ENCODE data around the gene TPD52L1. TPM values are rescaled to one million over a fixed set of nuclear protein-coding genes. Genes with fewer than 3 reads are reported as not detected.

The TPD52L1 gene
- total RNA-seq, 4 donors from 2014 or later: 123 to 234 (median 175) TPM

DNA sequence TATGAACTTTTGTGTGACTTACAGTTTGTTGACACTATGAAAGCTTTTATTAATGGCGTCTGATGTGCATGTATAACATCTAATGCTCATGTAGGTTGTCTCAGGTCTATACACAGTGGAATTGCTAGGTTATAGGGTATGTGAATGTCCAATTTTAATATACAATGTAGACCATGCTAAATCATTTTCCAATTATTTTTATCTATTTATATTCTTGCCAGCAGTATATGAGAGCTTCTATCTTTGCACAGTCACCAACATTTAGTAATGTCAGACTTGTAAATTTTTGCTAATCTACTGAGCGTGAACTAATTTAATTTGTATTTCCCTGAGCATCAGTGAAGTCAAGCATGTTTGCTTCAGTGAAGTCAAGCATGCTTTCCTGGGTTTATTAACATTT, 64.4 kb downstream of the TPD52L1 start:
- no peak for TF ChIP-seq POLR2A (IDR thresholded peaks at IDR 0.05)
- TF ChIP-seq, protein P1, sequence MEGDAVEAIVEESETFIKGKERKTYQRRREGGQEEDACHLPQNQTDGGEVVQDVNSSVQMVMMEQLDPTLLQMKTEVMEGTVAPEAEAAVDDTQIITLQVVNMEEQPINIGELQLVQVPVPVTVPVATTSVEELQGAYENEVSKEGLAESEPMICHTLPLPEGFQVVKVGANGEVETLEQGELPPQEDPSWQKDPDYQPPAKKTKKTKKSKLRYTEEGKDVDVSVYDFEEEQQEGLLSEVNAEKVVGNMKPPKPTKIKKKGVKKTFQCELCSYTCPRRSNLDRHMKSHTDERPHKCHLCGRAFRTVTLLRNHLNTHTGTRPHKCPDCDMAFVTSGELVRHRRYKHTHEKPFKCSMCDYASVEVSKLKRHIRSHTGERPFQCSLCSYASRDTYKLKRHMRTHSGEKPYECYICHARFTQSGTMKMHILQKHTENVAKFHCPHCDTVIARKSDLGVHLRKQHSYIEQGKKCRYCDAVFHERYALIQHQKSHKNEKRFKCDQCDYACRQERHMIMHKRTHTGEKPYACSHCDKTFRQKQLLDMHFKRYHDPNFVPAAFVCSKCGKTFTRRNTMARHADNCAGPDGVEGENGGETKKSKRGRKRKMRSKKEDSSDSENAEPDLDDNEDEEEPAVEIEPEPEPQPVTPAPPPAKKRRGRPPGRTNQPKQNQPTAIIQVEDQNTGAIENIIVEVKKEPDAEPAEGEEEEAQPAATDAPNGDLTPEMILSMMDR (IDR thresholded peaks at IDR 0.05): no peak
- no peak for DNase-seq (ENCODE audit: low spot score in 2 of 2)
- 87 to 91% methylated on average over 2 of the region's 2 CpGs for WGBS, 2 donors
- intact Hi-C loops (cut with DNase I; ENCODE audit: low total_unique reads): no loop called here
- H3K4me3 ChIP-seq (ENCODE audit: low read depth, poor library complexity, severe bottlenecking): no peak overlapping the region

DNA sequence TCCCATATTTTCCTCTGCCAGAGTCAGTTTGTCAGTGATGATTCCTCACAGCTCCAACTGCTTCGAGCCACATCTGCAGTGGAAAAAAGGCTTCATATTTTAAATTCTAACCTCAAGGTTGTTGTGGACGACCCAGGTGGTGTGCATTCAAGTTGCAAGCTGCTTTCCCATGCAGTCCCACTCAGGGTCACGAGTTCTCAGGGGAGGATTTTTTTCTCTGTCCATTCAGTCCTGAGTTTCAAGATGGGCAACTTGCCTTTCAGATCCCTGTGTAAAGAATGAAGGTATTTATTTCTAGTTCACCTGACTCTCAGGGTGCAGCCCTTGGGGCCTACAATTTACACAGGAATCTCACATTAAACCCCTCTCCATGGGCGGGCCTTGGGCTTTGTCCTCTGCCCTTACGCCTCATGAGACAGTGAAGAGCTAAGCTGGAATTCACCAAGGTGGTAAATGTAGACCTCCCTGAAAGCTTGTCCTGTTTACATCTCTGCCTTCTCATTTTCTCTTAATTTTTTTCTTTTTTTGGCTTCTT, 65.9 kb downstream of the TPD52L1 start:
- DNase-seq (ENCODE audit: low spot score in 2 of 2): no peak
- no peak overlapping the region for H3K4me3 ChIP-seq (ENCODE audit: low read depth, poor library complexity, severe bottlenecking)
- intact Hi-C loops (cut with DNase I; ENCODE audit: low total_unique reads): no loop called here
- no peak for TF ChIP-seq POLR2A (IDR thresholded peaks at IDR 0.05)
- TF ChIP-seq, protein P1 (IDR thresholded peaks at IDR 0.05): no peak
- 89 to 90% methylated on average over 5 of the region's 5 CpGs for WGBS, 2 donors

DNA sequence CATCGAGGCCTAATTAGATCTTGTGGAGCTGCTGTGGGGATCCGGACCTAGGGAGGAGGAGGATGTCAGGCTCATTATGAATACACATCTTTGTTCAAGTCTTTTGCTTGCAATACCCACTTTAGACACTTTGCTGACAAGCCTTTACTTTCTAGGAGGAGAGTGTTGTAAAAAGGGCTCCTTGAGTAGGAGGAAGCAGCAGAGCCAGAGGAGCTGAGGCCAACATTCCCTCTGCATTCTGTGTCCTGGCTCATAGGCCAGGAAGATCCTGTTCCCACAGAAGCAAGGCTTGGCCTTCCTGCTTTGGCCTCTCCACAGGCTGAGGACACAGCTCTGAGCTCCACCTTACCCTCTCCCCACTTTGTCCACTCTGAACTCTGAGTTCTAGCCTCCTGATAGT, 67.1 kb downstream of the TPD52L1 start:
- 61 to 70% methylated on average over 2 of the region's 2 CpGs for WGBS, 2 donors
- TF ChIP-seq POLR2A (IDR thresholded peaks at IDR 0.05): no peak
- TF ChIP-seq, protein P1 (IDR thresholded peaks at IDR 0.05): no peak
- no peak for DNase-seq (ENCODE audit: low spot score in 2 of 2)
- H3K4me3 ChIP-seq (ENCODE audit: low read depth, poor library complexity, severe bottlenecking): no peak overlapping the region
- intact Hi-C loops (cut with DNase I; ENCODE audit: low total_unique reads): no loop called here

DNA sequence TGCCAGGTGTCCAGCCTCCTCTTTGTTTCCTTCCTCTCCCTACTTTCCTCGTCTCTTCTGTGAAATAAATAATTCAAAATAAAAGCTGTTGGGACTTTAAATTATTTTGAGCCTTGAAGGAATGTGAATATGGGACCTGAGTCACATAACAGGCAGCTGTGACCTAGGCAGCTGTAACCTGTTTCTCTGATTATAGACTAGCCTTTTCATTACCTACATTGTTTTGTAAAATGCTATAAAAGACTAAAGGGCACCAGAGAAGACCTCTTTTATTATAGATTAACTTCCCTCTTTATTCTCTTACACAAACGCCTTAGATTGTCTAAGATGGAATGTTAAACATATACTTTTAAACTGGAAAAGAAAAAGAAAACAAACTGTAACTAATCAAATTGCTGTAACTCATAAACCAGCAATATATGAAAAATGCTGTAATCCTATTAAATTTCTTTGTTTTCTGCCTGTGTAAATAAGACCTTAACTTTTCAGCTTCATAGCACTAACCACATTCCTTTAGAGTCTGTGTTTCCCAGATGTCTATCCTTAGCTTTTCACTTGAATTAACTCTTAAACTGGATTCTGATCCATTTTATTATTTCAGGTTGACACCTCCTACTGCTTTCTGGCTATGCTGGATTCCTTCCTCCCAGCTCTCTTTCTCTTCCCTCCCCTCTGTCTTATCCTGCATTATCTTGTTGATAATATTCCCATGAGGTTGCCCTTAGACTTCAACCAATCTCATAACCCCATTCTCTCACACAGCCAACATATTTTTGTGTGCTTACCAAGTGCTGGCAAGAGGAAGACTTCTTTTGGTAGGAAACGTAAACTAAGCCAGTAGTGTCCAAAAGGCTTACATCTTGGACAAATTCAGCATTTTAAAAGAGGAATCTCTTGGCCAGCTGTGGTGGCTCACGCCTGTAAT, 69.2 kb downstream of the TPD52L1 start:
- no peak overlapping the region for H3K4me3 ChIP-seq (ENCODE audit: low read depth, poor library complexity, severe bottlenecking)
- DNase-seq (ENCODE audit: low spot score in 2 of 2): no peak
- no peak for TF ChIP-seq POLR2A (IDR thresholded peaks at IDR 0.05)
- TF ChIP-seq, protein P1 (IDR thresholded peaks at IDR 0.05): no peak
- intact Hi-C loops (cut with DNase I; ENCODE audit: low total_unique reads): no loop called here
- WGBS, 2 donors: 70 to 80% methylated on average over 4 of the region's 4 CpGs

DNA sequence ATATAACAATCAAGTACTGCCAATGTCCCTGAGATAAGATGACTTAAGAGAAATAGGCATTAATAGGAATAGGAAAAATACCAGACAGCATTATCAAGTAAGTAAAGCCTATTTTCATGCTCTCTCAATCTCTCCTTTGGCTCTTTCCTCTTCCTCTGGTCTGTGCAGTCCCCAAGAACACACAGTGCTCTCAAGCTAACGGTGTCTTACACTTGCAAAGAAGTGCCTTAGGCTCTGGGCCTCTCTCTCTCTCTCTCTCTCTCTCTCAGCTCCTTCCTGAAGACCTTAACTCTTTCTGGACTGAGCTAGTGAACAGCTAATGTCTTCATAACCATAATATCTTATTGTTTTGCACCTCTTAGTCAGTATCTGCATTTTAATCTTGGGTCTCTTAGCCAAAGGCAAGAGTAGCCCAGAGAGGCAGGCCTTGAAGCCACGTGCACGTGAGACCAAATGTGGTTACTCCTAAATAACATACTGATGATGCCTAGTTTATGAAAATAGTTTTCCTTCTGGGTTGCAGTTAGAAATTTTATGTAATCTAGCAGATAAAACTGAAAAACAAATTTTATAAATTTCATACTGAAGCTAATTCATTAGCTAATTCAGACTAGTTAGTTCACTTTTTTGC, 70.8 kb downstream of the TPD52L1 start:
- no peak overlapping the region for H3K4me3 ChIP-seq (ENCODE audit: low read depth, poor library complexity, severe bottlenecking)
- intact Hi-C loops (cut with DNase I; ENCODE audit: low total_unique reads): no loop called here
- DNase-seq (ENCODE audit: low spot score in 2 of 2): no peak
- 45 to 48% methylated on average over 3 of the region's 3 CpGs for WGBS, 2 donors
- no peak for TF ChIP-seq POLR2A (IDR thresholded peaks at IDR 0.05)
- TF ChIP-seq, protein P1 (IDR thresholded peaks at IDR 0.05): no peak
